ENCODE measurements around the gene CASK.

CASK gene

GRCh38 chrX:41952102-41952501 is 28.7 kb upstream of the CASK start:
- no peak for TF ChIP-seq CTCF (IDR thresholded peaks at IDR 0.05; ENCODE audit: low read depth, low read length, missing control alignments)
- no peak overlapping the region for H3K4me3 ChIP-seq (ENCODE audit: low read depth, low read length)
- DNase-seq (ENCODE audit: low read depth), result no peak

GRCh38 chrX:41946989-41947612 is 23.7 kb upstream of the CASK start:
- no peak for TF ChIP-seq CTCF (IDR thresholded peaks at IDR 0.05; ENCODE audit: low read depth, low read length, missing control alignments)
- DNase-seq (ENCODE audit: low read depth), result no peak
- H3K4me3 ChIP-seq (ENCODE audit: low read depth, low read length), result no peak overlapping the region

DNA sequence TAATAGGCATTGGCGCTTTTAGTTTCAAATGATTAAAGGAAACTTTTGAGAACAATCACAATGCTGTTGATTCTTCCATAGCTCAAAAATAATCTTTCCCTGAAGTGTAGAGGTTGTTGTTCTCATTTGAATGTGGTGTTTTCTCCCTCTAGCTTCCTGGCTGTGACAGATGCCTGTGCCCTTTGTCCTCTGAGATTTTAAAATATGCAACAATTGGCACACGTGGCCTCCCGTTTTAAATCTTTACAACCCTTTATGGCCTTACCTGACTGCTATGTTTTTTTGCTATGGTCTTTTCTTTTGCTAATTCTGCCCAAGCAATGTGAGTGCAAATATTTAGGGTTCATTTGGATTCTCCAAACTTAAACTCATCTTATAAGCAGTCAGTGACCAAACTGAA is 22.9 kb upstream of the CASK start:
- H3K4me3 ChIP-seq (ENCODE audit: low read depth, low read length), result no peak overlapping the region
- TF ChIP-seq CTCF (IDR thresholded peaks at IDR 0.05; ENCODE audit: low read depth, low read length, missing control alignments), result no peak
- DNase-seq (ENCODE audit: low read depth), result no peak

- H3K4me3 ChIP-seq (ENCODE audit: low read depth, low read length), result no peak overlapping the region
- TF ChIP-seq CTCF (IDR thresholded peaks at IDR 0.05; ENCODE audit: low read depth, low read length, missing control alignments), result no peak
- no peak for DNase-seq (ENCODE audit: low read depth)
Measured at GRCh38 chrX:41935832-41936231, 12.5 kb upstream of the CASK start.

DNA sequence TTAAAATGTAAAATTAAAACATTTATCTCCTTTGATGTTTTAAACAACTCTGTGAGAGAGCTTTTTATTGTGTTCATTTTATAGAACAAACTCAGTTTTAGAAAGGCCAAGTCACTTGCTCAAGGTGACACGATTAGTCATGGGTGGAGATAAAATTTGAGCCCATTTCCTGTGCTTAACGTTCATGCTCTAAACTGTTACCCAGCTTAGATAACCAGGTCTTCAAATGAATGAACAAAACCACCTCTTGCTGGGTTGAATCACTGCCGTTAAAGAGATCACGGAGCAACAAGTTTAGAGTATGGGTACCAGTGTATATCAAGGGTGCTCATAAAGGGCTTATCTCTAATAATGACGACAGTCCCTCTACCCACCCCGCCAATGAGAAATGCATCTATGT is 10.2 kb upstream of the CASK start:
- DNase-seq (ENCODE audit: low read depth), result no peak
- TF ChIP-seq CTCF (IDR thresholded peaks at IDR 0.05; ENCODE audit: low read depth, low read length, missing control alignments), result no peak
- no peak overlapping the region for H3K4me3 ChIP-seq (ENCODE audit: low read depth, low read length)

GRCh38 chrX:41932885-41933284 is 9.5 kb upstream of the CASK start:
- DNase-seq (ENCODE audit: low read depth), result no peak
- no peak overlapping the region for H3K4me3 ChIP-seq (ENCODE audit: low read depth, low read length)
- no peak for TF ChIP-seq CTCF (IDR thresholded peaks at IDR 0.05; ENCODE audit: low read depth, low read length, missing control alignments)

DNA sequence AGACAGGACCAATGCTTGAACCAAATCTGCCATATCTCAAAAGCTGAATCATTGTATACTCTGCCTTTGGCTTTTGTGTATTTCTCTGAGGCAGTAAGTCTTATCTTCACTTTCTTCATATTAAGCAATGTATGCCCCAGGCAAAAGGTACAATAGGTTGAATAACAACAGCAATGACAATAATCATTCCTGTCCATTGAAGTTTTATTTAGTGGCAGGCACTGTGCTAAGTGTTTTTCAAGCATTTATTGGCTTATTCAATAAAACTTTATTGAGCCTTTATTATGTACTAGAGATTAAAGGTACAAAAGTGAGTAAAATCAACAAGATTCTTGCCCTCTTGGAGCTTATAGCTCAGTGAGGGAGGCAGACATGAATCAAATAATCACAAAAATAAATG is 8.2 kb upstream of the CASK start:
- H3K4me3 ChIP-seq (ENCODE audit: low read depth, low read length), result no peak overlapping the region
- no peak for TF ChIP-seq CTCF (IDR thresholded peaks at IDR 0.05; ENCODE audit: low read depth, low read length, missing control alignments)
- no peak for DNase-seq (ENCODE audit: low read depth)

Data from GM12864 (cell line).